Stimulated activated CD4-positive, alpha-beta T cell treated with anti-CD3 and anti-CD28 coated beads, Interleukin-15, amount 100 ng/mL, for 24 hours (primary cell): ENCODE results near the gene THBS3.
"Not testable (repeated sequence)": the region's sequence is repeated elsewhere in the genome, so short reads cannot be mapped to it uniquely, and the experiment has no call there.

Experiments used
- DNase-seq: peaks from one replicate; pipeline ENCODE4 v3.0.0-alpha.2; 2020

Gene THBS3

DNA sequence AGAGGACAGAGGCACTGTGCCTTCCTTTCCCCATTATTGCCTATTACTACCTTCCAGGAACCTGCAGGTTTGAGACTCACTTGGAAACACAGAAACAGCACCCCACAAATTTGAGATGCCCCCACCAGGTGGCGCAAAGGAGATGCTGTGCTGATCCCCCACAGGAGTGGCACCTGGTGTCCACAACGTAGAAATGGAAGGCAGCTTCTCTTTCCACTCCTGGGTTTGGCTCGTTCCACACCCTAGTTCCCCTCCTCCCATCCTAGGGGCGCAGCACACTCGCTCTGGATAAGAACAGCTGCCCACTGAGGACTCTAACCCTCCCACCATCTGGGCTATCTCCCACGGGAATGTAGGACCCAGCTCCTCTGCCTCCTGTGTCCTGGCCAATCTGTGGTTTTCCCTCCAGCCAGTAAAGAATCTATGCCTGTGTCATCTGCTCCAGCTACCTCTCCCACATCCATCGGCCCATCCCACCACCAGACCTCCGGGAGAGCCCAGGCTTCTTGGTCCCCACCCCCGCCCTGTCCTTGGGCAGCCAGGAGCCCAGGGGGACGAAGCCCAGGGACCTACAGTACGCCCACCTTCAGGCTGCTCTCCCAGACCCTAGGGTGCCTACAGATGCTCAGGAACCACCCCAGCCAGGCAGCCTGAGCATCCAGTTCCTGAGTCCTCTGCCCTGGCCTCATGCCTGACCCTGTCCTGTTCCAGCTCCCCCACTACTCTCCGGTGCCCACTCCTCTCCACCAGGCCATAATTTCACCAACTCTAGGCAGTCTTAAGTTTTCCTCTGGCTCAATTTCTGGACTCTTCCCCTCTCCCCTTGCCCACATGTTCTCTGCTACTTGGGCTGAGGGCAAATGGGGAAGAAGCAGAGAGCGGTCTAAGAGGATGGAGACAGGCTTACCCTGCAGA is 549 bp downstream of the THBS3 start:
- peak; percentile 94 for DNase-seq

DNA sequence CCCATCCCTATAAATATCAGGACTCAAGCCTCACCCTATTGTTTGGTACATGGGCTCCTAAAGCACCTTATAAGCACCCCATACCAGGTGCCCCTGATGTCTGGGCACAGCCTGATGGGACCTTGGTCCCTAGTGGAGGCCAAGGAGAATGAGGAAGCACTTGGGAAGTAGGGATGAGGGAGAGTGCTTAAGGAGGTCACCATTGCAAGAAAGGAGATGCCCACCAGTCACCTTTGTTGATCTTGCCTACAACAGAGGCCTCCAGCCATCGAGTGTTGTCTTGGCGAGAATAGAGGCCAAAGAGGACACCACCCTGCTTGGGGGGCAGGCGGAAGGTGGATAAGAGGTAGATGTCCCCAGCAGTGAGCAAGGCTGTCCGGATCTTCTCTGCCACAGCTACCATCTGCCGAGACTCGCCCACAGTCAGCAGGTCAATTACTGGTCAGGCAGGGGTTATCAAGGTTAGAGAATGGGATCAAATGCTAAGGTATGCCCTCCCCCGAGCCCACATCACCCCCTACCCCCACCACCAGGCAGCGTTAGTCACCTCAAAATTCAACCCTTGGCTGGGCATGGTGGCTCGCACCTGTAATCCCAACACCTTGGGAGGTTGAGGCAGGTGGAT is 1.6 kb downstream of the THBS3 start:
- no peak for DNase-seq

DNA sequence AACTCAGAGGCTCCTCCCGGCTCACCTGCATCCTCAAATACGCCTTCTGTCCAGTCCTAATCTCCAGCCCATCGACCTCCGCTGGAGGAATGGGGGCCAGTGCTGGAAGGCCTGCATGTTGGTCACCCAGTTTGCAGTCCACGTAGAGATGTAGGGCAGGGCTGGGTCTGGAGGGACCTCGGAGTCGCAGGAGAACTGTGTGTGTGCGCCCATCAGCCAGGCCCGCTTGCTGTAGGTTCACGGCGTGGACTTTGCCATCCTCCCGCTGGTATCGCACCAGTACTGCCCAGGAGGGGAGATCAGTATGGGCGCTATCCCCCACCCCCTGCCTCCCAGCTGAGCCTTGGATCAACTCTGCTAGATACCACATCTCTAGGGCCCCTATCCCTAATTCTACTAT is 2.7 kb downstream of the THBS3 start:
- no peak for DNase-seq

DNA sequence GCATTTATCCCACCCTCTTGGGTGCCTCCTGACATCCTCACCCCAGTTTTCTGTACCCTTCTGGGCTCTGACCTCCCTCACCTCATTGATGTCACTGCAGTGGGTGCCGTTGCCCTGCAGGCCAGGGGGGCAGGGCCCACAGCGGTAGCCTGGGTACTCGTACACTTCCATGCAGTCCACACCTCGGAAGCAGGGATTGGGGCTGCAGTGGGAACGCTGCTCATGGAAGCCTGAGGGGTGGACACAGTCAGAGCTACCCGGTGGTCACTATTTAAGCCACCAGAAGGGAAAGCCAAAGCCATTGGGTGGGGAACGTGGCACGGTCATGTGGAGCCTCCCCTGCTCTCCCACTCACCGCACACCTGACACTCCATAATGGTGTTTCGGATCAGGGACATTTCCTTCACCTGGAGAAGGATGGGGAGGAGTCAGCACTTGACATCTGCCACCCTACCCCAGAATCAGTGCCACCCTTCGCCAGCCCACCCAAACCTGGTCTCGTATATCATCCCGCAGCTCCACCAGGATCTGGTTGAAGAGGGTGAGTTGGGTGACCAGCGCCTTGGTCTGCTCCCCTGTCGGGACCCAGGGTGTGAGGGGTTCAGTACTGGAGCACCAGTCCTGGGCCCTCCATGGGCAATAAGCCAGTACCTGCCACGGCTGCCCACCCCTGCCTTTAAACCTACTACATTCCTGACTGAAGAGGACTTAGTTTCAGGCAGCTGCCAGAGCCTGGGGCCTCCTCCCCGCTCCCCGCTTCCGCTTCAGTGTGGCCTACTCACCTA is 4.8 kb downstream of the THBS3 start:
- DNase-seq = no peak

DNA sequence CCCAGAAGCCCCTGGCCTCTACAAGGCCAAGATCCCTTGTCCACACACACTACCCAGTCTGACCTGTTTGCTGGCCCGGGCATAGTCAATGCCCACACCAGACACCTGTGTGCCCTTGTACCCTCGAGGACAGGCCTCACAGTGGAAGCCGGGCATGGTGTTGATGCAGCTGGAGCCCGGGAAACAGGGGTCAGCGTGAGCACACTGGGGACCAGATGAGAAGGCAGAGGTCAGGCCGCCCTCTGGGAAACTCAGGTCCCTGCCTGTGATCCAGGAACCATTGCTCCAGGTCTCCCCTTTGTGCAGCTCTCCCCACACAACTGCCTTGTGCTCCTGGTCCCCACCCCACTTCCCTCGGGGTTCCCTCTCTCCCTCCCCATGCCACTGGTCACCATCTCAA is 5.5 kb downstream of the THBS3 start:
- DNase-seq = no peak

DNA sequence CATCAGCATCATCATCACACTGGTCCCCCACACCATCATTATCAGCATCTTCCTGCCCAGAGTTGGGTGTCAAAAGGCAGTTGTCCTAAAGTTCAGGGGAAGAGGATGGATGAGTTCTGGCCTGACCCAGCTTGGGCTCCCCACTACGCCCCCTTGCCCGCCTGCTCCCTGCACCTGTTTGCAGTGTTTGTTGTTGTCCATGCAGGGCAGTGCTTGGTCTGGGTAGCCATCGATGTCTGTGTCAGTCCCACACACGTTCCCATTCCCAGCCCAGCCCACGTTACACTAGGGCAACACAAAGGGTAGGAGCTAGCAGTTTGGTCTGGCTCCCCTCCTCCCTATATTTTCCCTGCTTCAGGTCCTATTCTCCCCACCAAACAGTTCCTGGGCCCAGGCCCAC is 6.8 kb downstream of the THBS3 start:
- DNase-seq = no peak

DNA sequence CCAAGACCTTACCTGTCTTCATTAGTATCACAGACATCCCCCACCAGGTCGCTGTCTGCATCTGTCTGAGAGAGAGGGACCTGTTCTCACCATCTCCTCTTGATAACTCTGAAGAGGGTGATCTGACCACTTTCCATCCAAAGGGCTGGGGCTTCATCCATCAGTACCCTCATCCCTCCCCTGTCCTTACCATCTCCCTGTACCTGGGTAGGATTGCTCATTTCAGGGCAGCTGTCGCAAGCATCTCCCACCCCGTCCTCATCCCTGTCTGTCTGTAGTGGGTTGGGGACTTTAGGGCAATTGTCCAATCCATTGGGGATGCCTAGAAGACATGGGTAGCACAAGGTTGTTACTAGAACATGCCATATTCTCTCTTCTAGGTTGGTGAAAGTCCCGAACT is 7.9 kb downstream of the THBS3 start:
- DNase-seq = no peak

DNA sequence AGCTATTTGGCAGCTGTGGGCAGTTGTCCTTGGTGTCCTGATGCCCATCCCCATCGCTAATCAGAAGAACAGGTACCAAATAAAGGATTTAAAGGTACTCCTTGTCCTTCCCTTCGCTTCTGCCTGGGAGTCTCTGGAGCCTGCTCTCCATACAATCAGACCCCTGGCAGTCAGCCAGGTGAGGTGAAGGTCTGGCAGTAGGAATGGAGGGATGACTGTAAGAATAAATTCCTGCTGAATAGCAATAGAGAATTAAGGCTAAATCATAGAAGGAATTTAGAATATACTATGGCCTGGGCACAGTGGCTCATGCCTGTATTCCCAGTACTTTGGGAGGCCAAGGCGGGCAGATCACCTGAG is 9.2 kb downstream of the THBS3 start:
- DNase-seq = no peak

DNA sequence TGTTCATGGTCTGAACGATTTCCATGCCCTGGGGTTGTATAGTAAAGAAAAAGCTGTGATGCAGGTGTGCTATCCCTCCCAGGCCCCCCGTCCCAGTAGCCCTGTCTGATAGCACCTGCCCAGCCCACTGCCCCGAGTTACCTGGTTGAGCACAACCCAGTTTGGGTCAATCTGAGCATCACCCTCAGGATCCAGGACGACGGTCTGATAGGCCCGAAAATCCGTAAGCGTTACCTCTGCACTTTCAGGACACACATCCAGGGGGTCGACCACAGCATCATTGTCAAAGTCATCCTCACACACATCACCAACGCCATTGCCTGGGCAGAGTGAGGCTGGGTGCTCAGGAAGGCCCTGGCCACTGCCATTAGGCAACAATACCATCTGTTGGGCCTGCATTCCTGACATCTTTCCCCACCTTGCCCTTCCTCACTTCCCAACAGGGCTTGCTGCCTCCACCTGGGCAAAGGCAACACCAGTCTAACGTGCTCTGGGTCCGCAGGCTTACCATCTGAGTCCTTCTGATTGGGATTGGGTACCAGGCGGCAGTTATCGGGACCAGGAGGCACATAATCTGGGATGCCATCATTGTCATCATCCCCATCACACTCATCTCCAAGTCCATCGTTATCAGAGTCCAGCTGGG is 9.7 kb downstream of the THBS3 start:
- DNase-seq = no peak

DNA sequence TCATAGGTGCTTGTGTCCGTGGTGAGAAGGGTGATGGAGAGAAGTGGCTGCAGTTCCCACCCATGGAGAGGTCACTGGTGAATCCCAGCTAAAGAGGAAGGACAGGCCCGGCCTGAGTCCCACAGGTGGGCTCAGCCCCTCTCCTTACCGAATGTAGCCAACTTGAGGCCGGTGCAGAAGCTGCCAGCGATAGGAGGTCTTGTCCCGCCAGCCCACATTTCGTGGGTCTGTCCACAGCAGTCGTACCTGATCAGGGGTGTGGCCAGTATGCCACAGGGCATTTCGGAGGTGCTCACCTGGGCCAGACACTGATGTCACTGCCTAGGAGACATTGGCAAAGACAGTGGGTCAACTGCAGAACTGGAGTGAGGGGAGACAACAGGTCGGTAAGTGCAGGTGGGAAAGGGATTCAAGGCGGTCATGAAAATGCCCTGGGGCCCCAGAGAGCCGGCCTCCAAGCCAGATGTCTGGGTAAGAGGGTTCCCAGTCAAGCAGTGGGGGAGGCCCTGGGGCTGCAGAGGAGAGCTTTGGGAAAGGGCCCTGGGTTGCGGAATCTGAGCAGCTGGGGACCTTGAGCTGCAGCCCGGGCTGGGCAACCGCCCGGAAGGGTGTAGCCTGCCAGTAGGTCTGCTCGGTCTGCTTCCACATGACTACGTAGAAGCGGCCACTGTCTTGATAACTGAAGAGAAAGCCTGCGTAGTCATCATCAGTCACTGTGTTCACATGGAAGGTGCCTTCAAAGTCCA is 10.6 kb downstream of the THBS3 start:
- no peak for DNase-seq

DNA sequence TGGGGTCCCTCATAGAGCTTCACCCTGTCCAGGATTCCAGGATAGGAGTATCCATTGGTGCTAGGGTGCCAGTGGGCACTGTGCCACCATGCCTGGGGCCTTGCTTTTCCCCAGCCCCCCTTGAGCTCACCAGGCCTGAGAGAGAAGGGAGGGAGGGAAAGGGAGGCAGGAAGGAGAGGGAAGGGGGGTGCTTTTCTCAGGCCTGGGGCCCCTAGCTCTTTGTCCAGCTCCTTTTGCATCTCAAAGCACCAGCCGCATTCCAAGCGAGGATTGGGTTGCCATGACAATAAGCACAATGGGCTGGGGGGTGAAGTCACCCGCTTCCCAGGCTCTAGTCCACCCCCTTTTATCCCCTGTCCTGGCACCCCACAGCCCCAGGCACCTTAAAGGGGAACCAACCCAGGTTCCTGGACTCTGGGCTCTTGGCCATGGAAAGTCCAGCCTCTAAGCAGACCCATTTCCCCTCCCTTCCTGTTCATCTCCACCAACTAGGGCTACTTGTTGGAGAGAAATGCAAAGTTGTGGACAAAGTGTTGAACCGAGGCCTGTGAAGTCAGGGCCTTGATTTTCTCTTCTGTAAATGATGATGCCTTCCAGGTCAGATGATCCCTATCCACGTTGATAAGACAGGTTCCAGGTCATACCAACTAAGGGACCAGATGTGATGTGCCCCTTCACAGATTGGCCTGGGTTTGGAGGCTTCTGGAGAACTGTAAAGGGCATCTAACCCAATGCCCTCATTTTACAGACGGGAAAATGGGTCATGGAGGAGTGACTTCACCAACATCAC is 11.4 kb downstream of the THBS3 start:
- no peak for DNase-seq

DNA sequence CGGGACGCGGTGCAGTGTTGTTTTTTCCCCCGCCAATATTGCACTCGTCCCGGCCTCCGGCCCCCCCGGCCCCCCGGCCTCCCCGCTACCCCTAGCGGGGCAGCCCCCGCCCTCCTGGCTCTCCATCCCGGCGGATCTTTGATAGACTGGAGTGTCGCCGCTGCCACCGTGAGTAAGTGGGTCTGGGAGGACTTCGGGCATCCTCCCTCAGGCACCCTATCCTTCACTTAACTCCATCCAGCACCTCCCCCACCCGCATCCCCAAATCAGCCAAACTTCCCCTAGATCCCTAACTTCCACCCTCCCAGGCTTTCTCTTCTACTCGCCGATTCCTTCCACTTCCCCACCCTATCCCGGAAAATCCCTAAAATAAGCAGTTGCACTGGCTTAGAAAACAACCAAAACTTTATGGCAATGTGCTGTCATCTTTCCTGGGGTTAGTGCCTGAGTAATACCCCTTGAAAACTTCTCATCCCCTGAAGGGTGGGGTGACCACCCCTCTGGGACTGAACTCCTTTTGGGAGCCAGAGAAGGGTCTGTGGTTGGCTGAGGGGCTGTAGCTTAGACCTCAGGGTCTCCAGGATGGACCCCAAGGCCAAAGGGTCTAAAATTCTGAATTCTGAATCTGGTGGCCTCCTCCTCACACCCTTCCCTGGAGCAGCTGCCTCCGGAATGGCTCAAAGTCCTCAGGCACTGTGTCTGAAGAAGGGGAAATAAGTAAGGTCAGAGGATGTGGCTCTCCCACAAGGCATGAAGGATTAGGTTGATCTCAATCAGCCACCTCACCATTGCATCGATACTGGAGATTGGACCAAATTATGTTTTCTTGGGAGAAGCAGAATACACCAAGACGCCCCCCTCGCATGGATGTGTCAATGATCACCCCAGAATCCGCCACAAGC is 12.2 kb downstream of the THBS3 start:
- no peak for DNase-seq

DNA sequence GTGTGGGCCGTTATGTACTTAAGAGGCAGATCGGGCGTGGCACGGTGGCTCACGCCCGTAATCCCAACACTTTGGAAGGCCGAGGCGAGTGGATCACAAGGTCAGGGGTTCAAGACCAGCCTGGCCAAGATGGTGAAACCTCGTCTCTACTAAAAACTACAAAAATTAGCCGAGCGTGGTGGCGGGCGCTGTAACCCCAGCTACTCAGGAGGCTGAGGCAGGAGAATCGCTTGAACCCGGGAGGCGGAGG is 13.8 kb downstream of the THBS3 start:
- DNase-seq = not testable (repeated sequence)

DNA sequence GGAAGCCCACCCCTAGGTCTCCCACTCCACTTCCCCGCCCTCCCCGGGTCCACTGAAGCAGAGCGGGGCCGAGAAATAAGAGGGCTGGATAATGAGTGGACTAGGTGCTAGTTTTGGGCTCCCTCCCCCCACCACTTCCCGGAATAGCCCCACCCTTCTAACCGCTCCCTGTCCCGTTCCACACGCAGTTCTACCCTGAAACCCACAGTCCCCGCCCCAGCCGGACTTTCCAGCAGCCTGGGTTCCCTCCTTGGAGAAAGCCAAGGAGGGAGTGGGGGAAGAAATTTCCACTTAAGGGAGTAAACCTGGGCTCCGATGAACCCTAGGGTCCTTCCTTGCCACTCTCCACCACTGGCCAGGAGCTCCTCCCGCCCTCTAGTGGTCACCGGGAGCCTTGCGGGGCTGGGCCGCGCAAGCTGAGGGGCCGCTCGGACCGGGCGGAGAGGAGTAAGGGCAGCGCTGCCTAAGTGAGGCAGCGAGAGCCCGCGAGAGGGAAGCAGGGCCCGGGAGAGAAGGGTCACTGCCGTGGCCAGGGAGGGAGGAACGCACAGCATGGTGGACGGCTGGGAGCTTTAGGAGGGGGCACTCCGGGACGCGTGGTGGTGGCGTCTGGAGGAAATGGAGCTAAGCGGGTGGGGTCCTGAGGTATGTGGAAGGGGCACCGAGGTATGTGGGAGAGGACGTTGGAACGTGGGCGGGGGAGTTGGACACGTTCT is 14.3 kb downstream of the THBS3 start:
- peak; percentile 93 for DNase-seq

DNA sequence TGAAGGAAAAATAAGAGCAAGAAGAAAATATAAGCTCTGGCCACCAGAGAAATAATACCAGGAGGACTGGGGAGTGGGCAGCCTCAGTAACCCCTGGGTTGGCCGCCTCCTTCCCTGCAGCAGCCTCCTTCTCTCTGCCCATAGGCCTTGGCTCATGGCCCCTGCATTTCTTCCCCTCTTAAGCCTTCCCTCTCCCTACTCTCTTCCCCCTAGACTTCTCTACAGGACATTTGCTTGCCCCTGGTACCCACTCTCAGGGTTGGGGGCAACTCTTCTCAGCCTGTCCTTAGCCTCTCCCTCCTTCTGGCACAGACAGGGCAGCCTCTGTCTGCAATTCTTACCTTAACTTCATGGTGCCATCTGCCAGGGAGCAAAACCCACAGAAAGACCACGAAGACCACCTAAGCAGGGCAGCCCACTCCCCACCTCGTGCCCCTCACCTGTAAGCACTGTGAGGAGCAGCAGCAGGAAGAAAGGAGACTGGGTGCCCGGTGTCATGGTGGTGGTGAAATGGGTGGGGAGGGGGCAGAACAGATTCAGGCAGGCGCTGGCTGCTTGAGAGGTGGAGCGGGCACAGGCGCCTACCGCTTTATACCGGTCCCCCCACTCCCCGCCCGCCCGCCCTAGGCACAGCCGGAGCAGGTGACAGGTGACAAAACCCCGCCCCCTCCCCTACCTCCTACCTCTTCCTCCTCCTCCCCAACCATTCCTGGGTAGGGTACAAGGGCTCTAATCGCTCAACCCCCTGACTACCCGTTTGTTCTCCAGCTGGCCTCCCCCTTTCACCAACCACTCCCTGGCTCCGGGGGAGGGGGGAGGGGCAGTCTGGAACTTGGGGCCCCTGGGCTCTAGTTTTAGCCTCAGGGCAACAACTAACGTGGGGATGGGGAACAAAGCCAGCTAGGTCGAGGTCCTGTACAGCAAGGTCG is 15.1 kb downstream of the THBS3 start:
- DNase-seq = peak; percentile 69

DNA sequence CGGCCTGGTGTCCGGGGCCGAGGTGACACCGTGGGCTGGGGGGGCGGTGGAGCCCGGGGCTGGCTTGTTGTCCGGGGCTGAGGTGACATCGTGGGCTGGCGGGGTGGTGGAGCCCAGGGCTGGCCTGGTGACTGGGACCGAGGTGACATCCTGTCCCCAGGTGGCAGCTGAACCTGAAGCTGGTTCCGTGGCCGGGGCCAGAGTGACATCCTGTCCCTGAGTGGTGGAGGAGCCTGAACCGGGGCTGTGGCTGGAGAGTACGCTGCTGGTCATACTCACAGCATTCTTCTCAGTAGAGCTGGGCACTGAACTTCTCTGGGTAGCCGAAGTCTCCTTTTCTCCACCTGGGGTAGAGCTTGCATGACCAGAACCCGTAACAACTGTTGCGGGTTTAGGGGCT is 15.8 kb downstream of the THBS3 start:
- no peak for DNase-seq

DNA sequence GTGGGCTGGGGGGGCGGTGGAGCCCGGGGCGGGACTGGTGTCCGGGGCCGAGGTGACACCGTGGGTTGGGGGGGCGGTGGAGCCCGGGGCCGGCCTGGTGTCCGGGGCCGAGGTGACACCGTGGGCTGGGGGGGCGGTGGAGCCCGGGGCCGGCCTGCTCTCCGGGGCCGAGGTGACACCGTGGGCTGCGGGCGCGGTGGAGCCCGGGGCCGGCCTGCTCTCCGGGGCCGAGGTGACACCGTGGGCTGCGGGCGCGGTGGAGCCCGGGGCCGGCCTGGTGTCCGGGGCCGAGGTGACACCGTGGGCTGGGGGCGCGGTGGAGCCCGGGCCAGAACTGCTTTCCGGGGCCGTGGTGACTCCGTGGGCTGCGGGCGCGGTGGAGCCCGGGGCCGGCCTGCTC is 17.8 kb downstream of the THBS3 start:
- not testable (repeated sequence) for DNase-seq

DNA sequence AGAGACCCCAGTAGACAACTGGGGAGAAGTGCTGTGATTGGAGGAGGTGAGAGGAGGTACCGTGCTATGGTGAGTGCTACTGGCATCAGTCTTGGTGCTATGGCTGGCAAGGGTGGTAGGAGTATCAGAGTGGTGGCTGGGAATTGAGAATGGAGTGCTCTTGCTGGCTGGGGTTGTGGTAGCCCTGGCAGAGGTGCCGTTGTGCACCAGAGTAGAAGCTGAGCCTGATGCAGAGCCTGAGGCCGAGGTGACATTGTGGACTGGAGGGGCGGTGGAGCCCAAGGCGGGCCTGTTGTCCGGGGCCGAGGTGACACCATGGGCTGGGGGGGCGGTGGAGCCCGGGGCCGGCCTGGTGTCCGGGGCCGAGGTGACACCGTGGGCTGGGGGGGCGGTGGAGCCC is 19.4 kb downstream of the THBS3 start:
- no peak for DNase-seq

DNA sequence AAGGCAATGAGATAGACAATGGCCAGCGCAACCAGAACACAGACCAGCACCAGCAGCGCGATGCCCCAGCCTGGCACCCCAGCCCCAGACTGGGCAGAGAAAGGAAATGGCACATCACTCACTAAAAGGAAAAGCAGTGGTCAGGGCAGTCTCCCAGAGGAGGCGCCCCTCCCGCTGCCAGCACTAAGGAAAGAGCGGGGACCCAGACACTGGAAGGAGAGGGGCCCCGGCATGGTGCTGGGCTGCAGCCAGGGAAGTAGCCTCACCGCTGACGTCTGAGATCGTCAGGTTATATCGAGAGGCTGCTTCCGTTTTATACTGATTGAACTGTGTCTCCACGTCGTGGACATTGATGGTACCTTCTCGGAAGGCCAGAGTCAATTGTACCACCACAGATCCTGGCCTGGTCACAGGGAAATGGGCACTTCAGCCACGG is 20.2 kb downstream of the THBS3 start:
- no peak for DNase-seq
